K562 (cell line): ENCODE results near the gene SCG2. TPM values are rescaled to one million over a fixed set of nuclear protein-coding genes. Genes with fewer than 3 reads are reported as not detected.

Experiments
- ATAC-seq: fragments of 200-7000 bp; cut with Tn5 transposase; 3 replicates; pipeline ENCODE4 v1.9.1; 2020; ENCODE audit warnings: moderate library complexity
- BruUV-seq: library from RNA; stranded (reverse); fragments of 400-500 nt; replicated peaks from 2 replicates; lab custom pipeline; 2021; lab: Mats Ljungman, UMichigan
- CTCF ChIA-PET: fragments of 300-600 bp; formaldehyde crosslinking; extraction: SDS; loops from one replicate; lab custom pipeline; 2021; ENCODE audit warnings: low intra/inter-chr PET ratio; lab: Yijun Ruan, JAX
- POLR2A ChIA-PET: fragments of 300-600, 350-650 bp; sonication (Branson Sonifier 250); formaldehyde crosslinking; extraction: SDS; loops from one replicate; lab custom pipeline; 2021; ENCODE audit warnings: antibody characterized with exemption, inconsistent platforms; lab: Yijun Ruan, JAX
- DNase-seq, 4 experiments: peaks; one replicate each; pipeline versions ENCODE4 v3.0.0 to v3.0.0-alpha.2; 2011 to 2018; ENCODE audit warnings: low spot score in 3 of 4, mixed read lengths in 3 of 4; ENCODE audit errors: extremely low read depth in 1 of 4
- FAIRE-seq: peaks from 2 replicates; lab custom pipeline; 2011; peaks lifted over from hg19 to GRCh38; lab: Jason Lieb, UNC
- H2AFZ ChIP-seq: 2 replicates; pipeline ENCODE4 v1.6.0; 2011; ENCODE audit warnings: low read depth, low read length, control low read depth, inconsistent platforms
- H3K27ac ChIP-seq: fragments of 200-600 bp; 3 replicates; pipeline ENCODE4 v1.8.0; 2011; ENCODE audit warnings: low read depth, mild to moderate bottlenecking, control low read depth, inconsistent platforms, low read length, moderate library complexity, mixed read lengths; ENCODE audit errors: extremely low read depth
- H3K27me3 ChIP-seq, 2 experiments: fragments of 300-600 bp in 1 of 2; 2 replicates in 1 of 2; 3 replicates in 1 of 2; pipeline versions ENCODE4 v1.6.0 to v1.8.0; 2011; ENCODE audit warnings: inconsistent platforms in 2 of 2, low read length in 2 of 2, mild to moderate bottlenecking in 1 of 2, mixed read lengths in 1 of 2, moderate library complexity in 1 of 2; ENCODE audit not compliant: control insufficient read depth in 2 of 2, insufficient read depth in 2 of 2
- H3K36me3 ChIP-seq: fragments of 300-600 bp; 3 replicates; pipeline ENCODE4 v1.8.0; 2011; ENCODE audit warnings: mild to moderate bottlenecking, low read length, inconsistent platforms; ENCODE audit not compliant: control insufficient read depth, insufficient read depth
- H3K4me1 ChIP-seq, 2 experiments: fragments of 200-600 bp in 1 of 2; replicated peaks in 1 of 2; 2 replicates in 1 of 2; 3 replicates in 1 of 2; pipeline versions ENCODE4 v1.5.1 to v1.8.0; 2011; ENCODE audit warnings: inconsistent platforms in 2 of 2, low read length in 2 of 2, mild to moderate bottlenecking in 1 of 2, mixed read lengths in 1 of 2, moderate library complexity in 1 of 2; ENCODE audit not compliant: control insufficient read depth in 2 of 2, insufficient read depth in 2 of 2
- H3K4me2 ChIP-seq: 2 replicates; pipeline ENCODE4 v1.6.1; 2011; ENCODE audit warnings: low read length, control low read depth, inconsistent platforms, mixed read lengths; ENCODE audit not compliant: insufficient read depth
- H3K4me3 ChIP-seq: fragments of 200-600 bp; sonication (generic), shearing (Covaris generic); 2 replicates; pipeline ENCODE4 v1.5.1; 2016; ENCODE audit warnings: control low read depth, inconsistent platforms
- H3K79me2 ChIP-seq: fragments of 200-600 bp; 3 replicates; pipeline ENCODE4 v1.8.0; 2011; ENCODE audit warnings: low read length, inconsistent platforms; ENCODE audit not compliant: control insufficient read depth, insufficient read depth
- H3K9ac ChIP-seq, 2 experiments: 2 replicates each; pipeline versions ENCODE4 v1.6.0 to v1.6.1; 2011; ENCODE audit warnings: low read depth in 2 of 2, low read length in 2 of 2, control low read depth in 1 of 2, inconsistent platforms in 1 of 2, mild to moderate bottlenecking in 1 of 2, mixed read lengths in 1 of 2; ENCODE audit not compliant: insufficient read depth in 1 of 2
- H3K9me1 ChIP-seq: one replicate; pipeline ENCODE4 v1.6.0; 2011; ENCODE audit warnings: inconsistent platforms, mild to moderate bottlenecking, low read length, moderate library complexity; ENCODE audit not compliant: control insufficient read depth, insufficient read depth
- H3K9me3 ChIP-seq: replicated peaks from 2 replicates; pipeline ENCODE4 v1.5.1; 2011; ENCODE audit warnings: low read depth, low read length, inconsistent platforms; ENCODE audit not compliant: control insufficient read depth, insufficient read depth
- H4K20me1 ChIP-seq: replicated peaks from 2 replicates; pipeline ENCODE4 v1.6.1; 2011; ENCODE audit warnings: low read length, inconsistent platforms, mixed read lengths; ENCODE audit not compliant: control insufficient read depth, insufficient read depth
- CEBPB ChIP-seq: fragments of 450-650 bp; IDR thresholded peaks from 2 replicates; pipeline ENCODE4 v1.6.1; 2016; ENCODE audit warnings: missing genetic modification characterization, missing compliant biosample characterization
- ERF ChIP-seq: fragments of 450-650 bp; formaldehyde crosslinking; IDR thresholded peaks from 2 replicates; pipeline ENCODE4 v1.4.0; 2020; ENCODE audit warnings: mild to moderate bottlenecking, mixed read lengths
- GATAD2B ChIP-seq: fragments of 450-650 bp; IDR thresholded peaks from 2 replicates; pipeline ENCODE4 v1.6.1; 2017; ENCODE audit warnings: mild to moderate bottlenecking, borderline replicate concordance
- MAZ ChIP-seq, 2 experiments: fragments of 450-650 bp in 1 of 2; sonication (generic) in 1 of 2; formaldehyde crosslinking; IDR thresholded peaks in 1 of 2; conservative IDR thresholded peaks in 1 of 2; 2 replicates each; pipeline versions ENCODE4 v1.4.0 to v1.5.0; 2020; ENCODE audit warnings: mild to moderate bottlenecking in 1 of 2, missing genetic modification reagents in 1 of 2
- RAD21 ChIP-seq, 2 experiments: fragments of 250-450 bp in 1 of 2; fragments of 450-650 bp in 1 of 2; sonication (Bioruptor Pico) in 1 of 2; formaldehyde crosslinking in 1 of 2; IDR thresholded peaks in 1 of 2; conservative IDR thresholded peaks in 1 of 2; 2 replicates each; pipeline versions ENCODE4 v1.4.0 to v1.8.0; 2020 to 2022; ENCODE audit warnings: mild to moderate bottlenecking in 2 of 2, moderate library complexity in 1 of 2
- WGBS: fragments of 100-300 bp; shearing (Covaris generic); methylation state at CpG from one replicate; pipeline ENCODE4 v1.1.6; 2016; ENCODE audit warnings: low coverage, mixed read lengths; ENCODE audit not compliant: insufficient coverage; ENCODE audit errors: missing lambda C conversion rate; 5-methylcytosine and 5-hydroxymethylcytosine counted together
- in situ Hi-C: fragments of 300-500 bp; cut with MboI; formaldehyde crosslinking; loops from 4 replicates; pipeline ENCODE4 v1.15.0; 2018; ENCODE audit warnings: inconsistent platforms, mixed read lengths
- intact Hi-C: fragments of 100-400 bp; cut with micrococcal nuclease; formaldehyde crosslinking; loops from 2 replicates; pipeline ENCODE4 v1.14.2; 2022
- polyA plus RNA-seq, 8 experiments: library from polyadenylated mRNA; depleted of rRNA in 4 of 8; stranded (reverse) in 5 of 8; unstranded in 3 of 8; fragments of >200 nt; fragmentation: Nextera tagmentation in 2 of 8; fragmentation: Illumina TruSeq in 1 of 8; extraction: Ambion mirVana in 2 of 8; extraction: Trizol in 1 of 8; gene quantifications; 2 replicates each; pipeline versions ENCODE4 v1.2.1 to v1.2.3, GENCODE V29; 2011 to 2014; ENCODE audit warnings: inconsistent platforms in 1 of 8, missing spikeins in 1 of 8
- total RNA-seq, 7 experiments: library from RNA; depleted of rRNA in 6 of 7; stranded (reverse); fragments of >200 nt in 6 of 7; fragmentation: Illumina TruSeq in 2 of 7; extraction: Trizol in 2 of 7; gene quantifications; 2 replicates each; pipeline versions ENCODE4 v1.2.1 to v1.2.3, GENCODE V29; 2011 to 2021; ENCODE audit warnings: low replicate concordance in 1 of 7
- TF ChIP-seq, protein P1 (sequence below): sonication (generic); formaldehyde crosslinking; IDR thresholded peaks from 2 replicates; pipeline ENCODE4 v1.8.0; 2022; ENCODE audit warnings: mild to moderate bottlenecking, missing genetic modification reagents
- TF ChIP-seq, protein P2 (sequence below): fragments of 250-450 bp; sonication (Bioruptor Pico); IDR thresholded peaks from 2 replicates; pipeline ENCODE4 v1.5.0; 2021; ENCODE audit warnings: mild to moderate bottlenecking, moderate library complexity

SCG2 gene
- total and polyA plus RNA-seq, 9 of the 15 experiments (the other 6 are each of a cell fraction or from before 2014, with no cell fraction given) = 0.07 to 1.6 (median 1.1) TPM

DNA sequence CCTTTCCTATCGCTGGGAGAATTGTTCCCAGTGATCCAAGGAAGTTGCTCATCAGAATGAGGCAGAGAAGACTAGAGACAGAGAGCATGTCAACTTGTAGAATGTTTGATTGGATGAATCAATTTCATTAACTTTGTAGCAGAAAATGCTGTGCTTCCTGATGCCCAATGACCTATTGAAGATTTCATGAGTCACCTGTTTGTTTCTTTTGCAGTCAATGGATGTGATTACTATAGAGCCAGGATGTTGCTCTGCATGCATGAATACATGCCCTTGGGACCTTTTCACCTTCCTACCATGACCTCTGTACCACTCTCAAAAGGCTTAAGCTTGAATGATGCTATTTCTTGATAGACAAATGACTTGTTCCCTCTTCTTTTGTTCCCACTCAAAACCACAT, 23.3 kb downstream of the SCG2 start:
- intact Hi-C loops = no loop called here
- WGBS = 0% methylated on average over 1 of the region's 1 CpG
- DNase-seq (no peak), ATAC-seq (no peak), FAIRE-seq (no peak)
- Histone ChIP-seq H3K9me3 (no peaks in the 10 kb centered on the region), H4K20me1 (no peaks in the 10 kb centered on the region), H2AFZ (no peak overlapping the region), H3K4me1 (no peaks in the 10 kb centered on the region), H3K27me3 (no peaks in the 10 kb centered on the region), H3K27ac (no peak overlapping the region), H3K9me1 (no peaks in the 10 kb centered on the region), H3K9ac (no peak overlapping the region), H3K36me3 (no peaks in the 10 kb centered on the region), H3K4me2 (no peak overlapping the region), H3K79me2 (no peaks in the 10 kb centered on the region), H3K4me3 (no peak overlapping the region)
- CTCF ChIA-PET = no interaction called here
- TF ChIP-seq, protein P1, sequence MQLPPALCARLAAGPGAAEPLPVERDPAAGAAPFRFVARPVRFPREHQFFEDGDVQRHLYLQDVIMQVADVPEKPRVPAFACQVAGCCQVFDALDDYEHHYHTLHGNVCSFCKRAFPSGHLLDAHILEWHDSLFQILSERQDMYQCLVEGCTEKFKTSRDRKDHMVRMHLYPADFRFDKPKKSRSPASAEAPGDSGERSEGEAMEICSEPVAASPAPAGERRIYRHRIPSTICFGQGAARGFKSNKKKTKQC = no peak
- no peak for TF ChIP-seq MAZ (CRISPR knock-in tag; conservative IDR thresholded peaks at IDR 0.05 in 1 of 2, IDR thresholded peaks at IDR 0.05 in 1 of 2)
- TF ChIP-seq CEBPB (tag) = no peak
- TF ChIP-seq ERF (CRISPR knock-in tag) = no peak
- no peak for TF ChIP-seq RAD21 (CRISPR knock-in tag; conservative IDR thresholded peaks at IDR 0.05 in 1 of 2, IDR thresholded peaks at IDR 0.05 in 1 of 2)
- TF ChIP-seq GATAD2B = no peak
- TF ChIP-seq, protein P2, sequence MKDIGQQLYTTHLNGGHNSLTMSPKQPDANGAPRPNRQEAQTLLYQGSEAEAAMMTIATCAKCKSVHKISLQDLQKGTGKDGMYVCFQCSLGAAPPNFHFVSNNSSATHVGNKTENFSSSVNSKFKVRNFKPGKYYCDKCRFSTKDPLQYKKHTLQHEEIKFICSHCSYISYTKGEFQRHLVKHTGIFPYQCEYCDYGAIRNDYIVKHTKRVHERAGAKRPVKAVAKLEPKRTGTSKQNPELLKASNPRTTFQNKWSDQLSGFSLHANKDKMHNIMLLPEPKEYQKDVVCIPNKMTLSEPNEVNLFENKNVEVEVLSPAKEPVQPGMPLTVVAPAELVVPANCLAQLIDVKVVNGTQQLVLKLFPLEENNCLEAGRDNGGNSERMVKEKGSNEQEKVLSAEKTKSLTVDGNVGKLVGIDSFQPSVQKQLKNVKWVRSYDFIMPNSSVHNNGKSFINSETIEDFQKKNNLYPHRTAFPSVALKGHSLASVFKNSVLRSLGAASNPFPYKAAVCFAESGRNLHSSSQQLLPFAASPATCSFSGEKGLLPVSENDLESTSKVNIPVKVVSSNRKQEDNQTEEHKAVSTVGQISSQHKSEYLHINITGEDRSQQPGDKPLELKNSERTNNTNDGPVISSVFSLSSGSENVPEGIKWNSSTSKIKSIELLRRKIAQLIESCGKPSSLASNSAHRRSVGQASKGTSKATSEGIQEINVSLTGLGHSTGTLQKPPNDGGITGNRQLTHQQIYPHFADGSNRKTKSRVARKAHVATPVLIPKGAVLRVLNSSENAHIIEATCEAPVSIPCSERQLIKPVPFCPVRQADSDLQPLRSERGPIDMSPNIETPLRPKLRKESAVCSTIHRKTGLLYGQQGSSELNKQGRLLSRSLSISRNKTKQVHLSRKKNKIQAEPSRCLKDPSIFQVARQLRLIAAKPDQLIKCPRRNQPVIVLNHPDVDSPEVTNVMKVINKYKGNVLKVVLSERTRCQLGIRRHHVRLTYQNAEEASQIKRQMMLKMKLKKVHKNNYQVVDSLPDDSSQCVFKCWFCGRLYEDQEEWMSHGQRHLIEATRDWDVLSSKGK (CRISPR knock-in tag) = no peak
- in situ Hi-C loops = no loop called here
- POLR2A ChIA-PET = no interaction called here
- BruUV-seq = no TSS peak
